GM21381 (cell line): ENCODE measurements around the gene PPP6R1.
"Not testable (repeated sequence)": the region's sequence is repeated elsewhere in the genome, so short reads cannot be mapped to it uniquely, and the experiment has no call there.

Experiments used
- ATAC-seq: cut with Tn5 transposase; IDR thresholded peaks from one replicate; pipeline ENCODE4 v1.9.1; 2021; ENCODE audit warnings: mild to moderate bottlenecking, moderate library complexity; ENCODE audit not compliant: unreplicated experiment

The PPP6R1 gene

DNA sequence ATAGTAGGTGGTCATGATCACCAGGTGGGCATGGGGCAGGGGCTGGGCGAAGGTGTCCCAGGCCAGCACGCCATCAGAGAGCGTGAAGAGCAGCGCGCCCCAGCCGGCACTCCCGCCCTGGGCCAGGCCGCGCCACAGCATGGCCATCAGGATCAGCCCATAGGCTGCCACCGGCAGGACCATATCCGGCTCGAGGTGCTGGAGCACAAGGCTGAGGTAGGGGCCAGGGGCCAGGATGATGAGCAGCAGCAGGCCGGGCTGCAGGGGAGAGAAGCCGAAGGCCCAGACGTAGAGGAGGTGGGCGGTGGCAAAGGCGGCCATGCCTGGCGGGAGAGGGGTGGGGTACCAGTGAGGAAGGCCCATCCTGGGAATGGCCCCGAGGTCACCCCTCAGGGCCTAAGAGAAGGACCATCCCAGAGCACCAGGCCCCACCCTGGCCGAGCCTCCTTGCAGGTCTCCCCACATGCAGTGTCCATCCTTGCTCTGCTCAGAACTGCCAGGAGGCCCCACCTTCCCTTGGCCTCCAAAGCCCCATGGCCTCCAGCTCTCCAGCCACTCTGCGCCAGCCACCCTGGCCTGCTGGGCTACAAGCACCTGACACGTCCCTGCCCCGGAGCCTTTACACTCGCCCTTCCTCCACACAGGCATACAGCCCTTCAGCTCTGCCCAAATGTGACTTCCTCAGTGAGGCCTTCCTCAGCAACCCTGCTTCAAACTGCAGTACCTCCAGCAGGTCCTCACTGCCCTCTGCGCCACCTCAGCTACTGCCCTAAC is 31.4 kb downstream of the PPP6R1 start:
- ATAC-seq: no peak

DNA sequence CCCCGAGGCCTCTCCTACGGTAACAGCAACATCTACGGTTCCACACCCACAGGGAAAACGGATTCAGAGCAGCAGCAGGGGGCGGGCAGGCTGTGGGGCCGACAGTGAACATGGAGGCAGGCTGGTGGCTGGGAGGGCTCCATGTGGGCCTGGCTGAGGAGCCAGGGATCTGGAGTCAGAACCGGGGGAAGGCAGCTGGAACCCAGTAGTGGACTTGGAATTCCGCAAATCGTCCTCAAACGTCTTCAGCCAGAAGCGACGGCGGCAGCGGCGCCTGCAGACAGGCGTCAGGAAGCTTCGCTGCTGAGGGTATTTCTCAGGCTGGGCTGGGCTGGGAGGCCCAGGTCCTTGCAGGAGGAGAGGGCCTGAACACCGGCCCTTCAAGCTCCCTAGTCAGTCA is 32.0 kb downstream of the PPP6R1 start:
- no peak for ATAC-seq

DNA sequence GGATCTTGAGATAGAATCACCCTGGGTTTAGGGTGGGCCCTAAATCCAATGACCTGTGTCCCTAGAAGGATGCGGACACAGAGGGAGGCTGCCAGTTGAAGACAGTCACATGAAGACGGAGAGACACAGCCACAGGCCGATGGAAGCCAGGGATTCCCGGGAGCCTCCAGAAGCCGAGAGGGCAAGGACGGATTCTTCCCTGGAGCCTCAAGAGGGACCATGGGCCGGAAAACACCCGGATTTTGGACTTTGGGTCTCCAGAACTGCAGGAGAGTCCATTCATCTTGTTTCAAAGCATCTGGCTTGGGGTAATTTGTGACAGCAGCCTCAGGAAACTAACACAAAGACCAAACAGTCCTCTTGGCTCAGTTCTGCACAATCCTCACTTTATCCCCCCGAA is 32.5 kb downstream of the PPP6R1 start:
- no peak for ATAC-seq

DNA sequence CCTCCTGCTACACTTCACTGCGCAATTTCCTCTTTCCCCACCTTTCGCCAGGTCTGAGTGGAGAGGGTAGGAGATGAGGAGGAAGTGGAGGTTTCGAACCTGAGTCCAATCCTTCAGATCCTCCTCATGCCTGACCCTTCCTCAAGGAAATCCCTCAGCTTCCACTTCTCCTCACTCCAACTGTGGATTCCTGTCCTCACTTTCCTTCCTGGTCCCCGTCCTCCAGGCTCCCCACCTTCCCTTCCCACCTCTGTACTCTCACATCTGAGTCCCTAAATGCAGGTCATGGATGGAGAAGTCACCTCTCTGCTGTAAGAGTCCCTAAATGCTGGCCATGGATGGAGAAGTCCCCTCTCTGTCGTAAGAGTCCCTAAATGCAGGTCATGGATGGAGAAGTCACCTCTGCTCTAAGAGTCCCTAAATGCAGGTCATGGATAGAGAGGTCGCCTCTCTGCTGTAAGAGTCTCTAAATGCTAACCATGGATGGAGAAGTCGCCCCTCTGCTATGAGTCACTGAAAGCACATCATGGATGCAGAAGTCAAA is 33.3 kb downstream of the PPP6R1 start:
- ATAC-seq: no peak

DNA sequence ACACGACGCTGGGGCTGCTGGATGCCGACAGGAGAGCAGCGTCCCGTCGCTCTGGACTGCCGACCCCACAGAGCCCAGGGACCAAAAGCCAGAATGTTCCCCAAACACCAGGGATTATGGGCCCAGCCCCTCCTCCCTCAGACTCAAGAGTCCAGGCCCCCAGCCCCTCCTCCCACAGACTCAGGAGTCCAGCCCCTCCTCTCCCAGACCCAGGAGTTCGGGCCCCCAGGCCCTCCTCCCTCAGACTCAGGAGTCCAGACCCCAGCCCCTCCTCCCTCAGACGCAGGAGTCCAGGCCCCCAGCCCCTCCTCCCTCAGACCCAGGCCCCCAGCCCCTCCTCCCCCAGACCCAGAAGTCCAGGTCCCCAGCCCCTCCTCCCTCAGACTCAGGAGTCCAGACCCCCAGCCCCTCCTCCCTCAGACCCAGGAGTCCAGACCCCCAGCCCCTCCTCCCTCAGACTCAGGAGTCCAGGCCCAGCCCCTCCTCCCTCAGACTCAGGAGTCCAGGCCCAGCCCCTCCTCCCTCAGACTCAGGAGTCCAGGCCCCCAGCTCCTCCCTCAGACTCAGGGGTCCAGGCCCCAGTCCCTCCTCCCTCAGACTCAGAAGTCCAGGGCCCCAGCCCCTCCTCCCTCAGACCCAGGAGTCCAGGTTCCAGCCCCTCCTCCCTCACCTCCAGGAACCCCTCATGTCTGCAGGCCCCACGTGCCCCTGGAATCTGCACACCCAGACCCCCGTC is 34.0 kb downstream of the PPP6R1 start:
- ATAC-seq: not testable (repeated sequence)

DNA sequence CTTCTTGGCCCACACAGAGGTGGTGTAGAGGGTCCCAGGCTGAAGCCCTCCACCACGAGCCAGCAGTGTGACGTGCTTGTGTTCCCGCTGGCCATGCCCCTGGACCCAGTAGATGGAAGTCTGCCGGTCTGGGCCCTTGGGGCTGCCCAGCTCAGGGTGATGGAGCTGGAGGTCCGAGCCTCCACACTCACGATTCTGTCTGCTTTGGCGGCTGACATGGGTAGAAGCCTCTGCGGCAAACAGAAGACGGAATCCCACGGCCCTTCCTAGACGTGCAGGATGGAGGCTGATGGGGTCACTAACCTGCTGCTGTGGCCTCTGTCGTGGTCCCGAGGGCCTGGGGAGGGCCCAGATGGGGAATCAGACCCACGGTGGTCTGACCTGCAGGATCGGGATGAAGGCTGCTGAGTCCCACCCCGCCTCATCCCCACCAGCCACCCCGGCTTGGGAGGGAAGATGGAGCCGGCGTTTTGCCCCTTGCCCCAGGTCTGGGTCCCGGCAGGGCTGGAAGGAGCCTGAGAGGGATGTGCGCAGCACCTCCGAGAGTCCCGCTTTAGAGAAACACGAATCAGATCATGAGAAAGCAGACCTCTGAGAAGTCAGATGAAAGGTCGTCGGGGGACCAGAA is 34.7 kb downstream of the PPP6R1 start:
- ATAC-seq: no peak

DNA sequence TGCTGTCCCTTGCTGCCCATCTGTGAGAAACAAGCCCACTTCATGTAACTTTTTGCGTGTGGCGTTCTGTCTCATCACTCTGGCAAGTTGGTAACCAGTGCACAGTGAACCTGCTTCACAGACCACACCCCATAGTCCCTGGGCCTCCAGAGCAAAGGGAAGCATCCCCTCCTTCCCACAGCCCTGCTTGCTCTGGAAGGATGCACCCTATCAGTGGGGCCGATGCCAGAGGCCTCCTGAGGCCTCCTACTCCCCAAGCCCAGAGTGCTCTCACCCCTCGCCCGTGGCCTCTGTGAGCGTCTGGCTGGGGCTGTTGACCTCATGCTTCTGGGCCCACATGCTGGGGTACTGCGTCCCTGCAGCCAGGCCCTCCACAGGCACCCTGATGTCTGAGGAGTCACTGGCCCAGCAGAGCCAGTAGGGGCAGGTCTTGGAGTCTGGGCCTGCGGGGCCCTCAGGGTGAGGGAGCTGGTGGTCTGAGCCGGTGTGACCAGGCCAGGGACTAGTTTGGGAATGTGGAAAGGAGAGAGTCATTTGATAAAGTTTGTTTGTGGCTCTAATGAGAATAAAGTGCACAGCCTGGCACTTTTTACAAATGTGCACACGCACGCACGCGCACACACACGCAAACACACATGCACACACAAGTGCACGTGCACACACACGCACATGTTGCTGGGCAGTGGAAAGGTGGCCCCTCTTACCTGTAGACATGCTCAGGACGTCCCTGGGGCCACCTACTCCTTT is 35.4 kb downstream of the PPP6R1 start:
- no peak for ATAC-seq

DNA sequence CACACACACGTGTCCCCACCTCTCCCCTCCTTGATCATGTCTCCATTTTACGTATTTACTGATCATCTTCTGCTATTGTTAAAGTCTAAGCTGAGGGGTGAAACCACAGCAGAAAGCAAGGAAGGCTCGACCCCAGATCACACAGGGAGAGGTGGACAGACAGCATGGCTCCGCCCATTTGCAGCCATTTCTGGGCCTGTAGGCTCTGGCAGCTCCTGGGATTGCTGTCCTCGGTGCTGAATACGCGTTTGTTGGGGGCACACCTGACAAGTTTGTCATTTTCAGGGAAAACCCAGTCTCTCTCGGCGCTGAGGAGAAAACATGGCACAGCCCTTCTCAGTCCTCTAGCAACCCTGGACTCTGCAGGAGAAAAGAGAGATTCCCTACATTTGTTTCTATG is 38.3 kb downstream of the PPP6R1 start:
- no peak for ATAC-seq

DNA sequence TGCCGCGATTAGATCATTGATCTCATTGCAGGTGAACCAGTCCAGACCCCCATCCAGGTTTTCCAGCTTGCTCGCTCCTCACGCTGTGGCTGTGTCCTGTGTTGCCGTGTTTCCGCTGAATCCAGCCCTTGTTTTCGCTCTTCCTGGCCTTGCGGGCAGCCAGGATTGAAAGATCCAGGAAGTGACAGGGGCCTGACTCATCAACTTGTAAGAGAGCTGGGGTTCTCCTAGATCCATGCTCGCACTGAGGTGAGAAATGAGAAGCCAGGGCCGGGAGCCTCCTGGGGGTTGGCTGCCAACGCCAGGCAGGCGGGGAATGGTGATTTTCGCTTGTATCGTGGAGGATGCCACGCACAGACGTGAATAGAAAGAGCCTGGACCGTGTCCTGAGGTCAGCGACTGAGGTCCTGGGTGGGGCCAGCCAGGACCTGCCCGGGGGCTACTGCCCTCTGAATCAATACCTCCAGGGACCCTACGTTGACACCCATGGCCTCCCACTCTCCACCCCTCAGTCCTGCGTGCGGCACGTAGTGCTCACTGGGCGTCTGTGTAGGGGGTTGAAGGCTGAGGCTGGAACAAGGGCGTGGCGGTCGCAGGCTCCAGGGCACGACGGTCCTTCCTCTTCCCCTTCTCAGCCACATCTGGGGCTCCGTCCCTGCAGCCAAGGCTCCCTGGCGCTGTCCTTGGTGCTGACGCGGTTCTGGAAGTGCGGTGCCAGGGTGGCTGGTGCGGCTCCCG is 42.2 kb downstream of the PPP6R1 start:
- ATAC-seq: no peak

DNA sequence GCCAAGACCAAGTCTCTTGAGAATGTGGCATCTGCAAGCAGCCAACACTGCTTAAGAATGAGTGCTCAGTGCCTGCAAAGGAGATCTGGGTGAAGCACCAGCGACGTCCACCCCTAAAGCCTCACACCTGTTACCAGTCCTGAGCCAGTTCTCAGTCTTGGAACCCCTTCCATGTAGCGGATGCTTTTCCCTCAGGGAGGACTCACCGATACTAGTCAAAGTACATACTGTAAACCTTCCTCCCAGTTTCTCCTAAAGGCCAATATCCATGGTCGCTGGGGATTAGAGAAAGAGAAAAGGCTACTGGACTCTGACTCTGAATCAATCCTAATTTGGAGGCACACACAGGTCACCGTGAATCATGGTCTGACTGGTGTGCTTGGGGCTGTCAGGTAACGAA is 45.3 kb downstream of the PPP6R1 start:
- no peak for ATAC-seq

DNA sequence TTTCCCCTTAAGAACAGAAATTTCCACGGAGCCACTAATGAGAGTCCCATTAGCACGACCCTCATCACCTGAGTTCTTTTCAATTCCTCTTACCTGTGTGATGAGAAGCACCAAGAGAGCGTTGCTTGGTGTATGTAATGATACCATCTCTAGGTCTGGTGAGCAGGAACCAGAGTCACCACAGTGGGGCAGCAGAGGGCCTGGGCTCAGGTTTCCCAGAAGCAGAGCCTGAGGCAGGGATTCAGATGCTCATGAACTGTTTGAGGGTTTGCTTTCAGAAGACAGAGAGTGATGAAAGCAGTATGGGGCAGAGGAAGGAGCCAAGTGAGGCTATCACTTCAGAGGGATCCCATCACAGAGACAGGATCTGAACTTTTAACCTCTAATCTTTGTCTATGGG is 46.4 kb downstream of the PPP6R1 start:
- no peak for ATAC-seq

DNA sequence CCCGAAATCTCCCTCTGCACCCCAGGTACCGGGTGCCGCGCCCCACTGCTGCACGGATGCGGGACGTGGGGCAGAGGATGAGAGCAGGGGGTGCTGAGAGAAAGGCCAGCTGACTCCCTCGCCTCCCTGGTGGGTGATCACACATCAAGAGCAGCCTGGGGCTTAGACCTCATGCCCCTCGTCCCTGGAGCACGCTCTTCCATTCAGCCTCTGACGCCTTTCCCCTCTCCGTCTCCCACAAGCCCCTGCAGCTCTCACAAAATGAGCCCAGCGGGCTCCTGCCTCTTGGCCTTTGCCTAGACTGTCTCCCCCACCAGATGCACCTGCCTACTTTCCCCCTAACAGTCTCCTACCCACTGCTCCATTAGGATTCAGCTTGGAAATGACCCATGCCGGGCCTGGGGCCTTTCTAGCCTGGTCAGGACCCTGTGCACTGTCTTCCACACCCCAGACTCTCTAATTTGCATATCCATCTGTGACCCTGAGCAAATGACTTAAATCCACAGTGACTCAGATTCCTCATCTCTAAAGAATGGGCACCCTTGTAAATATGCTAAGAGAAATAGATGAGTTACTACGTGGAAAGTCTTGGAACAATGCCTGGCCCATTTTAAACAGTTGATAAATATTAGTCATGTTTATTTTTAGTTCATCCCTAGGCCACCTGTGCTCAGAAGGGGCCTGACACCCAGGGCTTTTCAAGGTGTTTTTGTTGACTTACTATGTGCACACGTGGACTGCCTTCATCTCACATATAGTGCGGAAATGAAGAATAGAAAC is 48.9 kb downstream of the PPP6R1 start:
- no peak for ATAC-seq

DNA sequence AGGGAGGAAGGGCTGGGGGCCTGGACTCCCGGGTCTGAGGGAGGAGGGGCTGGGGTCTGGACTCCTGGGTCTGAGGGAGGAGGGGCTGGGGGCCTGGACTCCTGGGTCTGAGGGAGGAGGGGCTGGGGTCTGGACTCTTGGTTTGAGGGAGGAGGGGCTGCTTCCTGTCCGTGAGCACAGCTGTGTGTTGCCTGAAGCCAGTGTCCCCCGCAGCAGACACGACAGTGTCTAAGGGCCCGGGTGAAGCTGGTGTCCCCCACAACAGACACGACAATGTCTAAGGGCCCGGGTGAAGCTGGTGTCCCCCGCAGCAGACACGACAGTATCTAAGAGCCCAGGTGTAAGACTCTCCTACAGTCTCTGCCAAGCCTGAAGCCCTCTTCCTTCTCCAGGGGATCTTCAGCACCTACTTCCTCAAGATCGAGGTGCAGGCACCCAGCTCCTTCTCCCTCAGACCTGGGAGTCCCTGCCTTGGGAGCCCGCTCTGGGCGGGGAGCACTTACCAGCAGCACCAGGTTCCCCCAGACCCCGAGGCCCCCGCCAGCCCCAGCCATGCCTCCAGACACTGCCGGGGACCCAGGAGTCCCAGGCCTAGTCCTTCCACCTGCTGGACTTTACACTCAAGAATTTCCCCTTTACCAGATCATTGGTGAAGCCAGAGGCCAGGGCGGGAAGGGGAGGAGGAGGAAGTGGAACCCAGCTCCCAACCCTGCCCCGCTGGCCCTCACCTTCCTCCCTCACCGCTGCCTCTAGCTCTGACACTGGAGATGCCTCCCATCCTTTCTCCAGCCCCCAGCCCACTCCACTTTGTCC is 49.7 kb downstream of the PPP6R1 start, which contains the start of gene PTPRH:
Gene PTPRH, minus strand, starts transcription at position 622 of the 813 bp plus-strand sequence. Its CDS starts 68 bp downstream, at position 554.
- ATAC-seq: no peak

DNA sequence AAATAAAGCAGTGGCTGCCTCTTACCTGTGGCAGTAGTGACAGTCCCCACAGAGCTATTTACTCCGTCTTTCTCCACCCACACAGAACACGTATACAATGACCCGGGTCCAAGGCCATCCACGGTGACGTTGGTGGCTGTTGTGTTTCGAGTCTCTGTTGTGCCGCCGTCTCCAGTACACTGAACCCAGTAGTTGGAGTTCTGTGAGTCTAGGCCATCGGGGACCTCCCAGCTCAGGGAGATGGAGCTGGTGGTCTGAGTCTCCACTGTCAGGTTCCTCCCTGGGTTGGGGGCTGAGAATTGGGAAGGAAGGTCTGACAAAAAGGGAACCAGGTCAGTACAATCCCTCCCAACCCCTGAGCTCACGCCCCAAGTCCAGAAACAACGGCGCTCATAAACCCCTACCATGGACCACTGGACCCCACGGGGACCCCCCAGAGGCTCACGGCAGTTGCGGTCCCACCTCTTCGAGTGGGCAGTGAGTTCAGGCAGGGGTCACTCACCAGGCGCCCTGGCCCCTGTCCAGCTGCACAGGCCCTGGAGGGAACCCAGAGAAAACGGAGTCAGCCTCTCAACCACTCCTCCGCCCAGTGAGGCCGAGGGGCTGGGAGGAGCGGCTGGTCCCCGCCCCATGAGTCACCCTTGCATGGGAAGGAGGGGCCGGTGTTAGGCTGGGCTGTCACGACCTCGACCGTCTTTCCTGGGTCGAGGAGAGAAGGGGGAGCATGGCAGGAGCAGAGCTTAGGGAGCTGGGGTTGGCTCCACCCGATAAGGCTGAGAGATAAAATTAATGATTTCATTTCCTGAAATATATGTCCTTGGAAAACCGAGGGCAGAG is 51.9 kb downstream of the PPP6R1 start:
- no peak for ATAC-seq

DNA sequence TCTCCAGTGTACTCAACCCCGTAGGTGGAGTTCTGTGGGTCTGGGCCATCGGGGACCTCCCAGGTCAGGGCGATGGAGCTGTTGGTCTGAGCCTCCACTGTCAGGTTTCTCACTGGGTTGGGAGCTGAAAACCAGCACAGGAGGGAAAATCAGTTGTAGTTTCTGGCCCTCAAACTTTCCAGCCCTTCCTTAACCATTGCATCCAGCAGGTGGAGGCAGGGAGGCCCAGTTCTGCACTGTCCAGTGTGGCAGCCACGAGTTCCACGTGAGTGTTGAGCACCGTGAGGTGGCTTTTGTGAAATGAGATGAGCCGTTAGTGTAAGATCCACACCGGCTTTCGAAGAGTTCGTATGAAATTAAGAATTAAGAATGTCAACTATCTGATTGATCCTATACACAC is 56.6 kb downstream of the PPP6R1 start:
- ATAC-seq: not testable (repeated sequence)

DNA sequence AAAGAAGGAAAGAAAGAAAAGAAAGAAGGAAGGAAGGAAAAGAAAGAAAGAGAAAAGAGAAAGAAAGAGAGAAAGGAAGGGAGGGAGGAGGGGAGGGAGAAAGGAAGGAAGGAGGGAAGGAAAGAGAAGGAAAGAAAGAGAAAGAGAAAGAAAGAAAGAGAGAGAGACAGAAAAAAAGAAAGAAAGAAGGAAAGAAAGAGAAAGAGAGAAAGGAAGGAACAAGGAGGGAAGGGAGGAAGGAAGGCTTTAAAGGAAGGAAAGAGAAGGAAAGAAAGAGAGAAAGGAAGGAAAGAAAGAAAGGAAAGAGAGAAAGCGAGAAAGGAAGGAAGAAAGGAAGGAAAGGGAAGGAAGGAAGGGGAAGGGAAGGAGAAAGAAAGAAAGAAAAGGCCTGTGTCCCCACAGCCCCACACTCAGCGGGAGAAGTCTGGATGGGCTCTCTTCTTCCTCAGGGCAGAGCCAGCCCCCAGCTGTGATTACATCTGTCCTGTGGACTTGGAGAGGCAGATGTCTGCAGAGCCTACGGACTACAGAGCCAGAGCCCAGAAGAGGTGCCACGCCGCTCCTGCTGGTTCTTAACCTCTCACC is 59.1 kb downstream of the PPP6R1 start:
- ATAC-seq: no peak

DNA sequence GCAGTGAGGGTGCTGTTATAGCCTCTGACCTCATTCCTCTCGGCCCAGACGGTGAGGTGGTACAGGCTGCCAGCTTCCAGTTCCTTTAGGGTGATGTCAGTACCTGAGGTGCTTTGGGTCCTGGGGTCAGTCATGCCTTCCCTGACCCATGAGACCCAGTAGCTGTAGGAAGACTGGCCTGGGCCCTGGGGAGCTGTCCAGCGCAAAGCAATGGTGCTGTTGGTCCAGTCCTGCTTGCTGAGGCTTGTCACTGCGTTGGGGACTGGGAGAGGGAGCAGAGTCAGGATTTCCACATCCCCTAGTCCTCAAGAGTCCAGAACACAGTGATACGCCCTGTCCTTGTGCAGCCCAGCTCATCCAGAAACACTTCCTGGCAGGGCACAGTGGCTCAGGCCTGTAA is 60.2 kb downstream of the PPP6R1 start:
- no peak for ATAC-seq
